VCaP (cell line): Measurements from ENCODE around the gene HACE1.
"Not testable (repeated sequence)": the region's sequence is repeated elsewhere in the genome, so short reads cannot be mapped to it uniquely, and the experiment has no call there.

Source experiments
- H3K27ac ChIP-seq: fragments of 450-650 bp; 2 replicates; pipeline ENCODE4 v1.5.1; 2017
- CTCF ChIP-seq: fragments of 450-650 bp; conservative IDR thresholded peaks from 2 replicates; pipeline ENCODE4 v1.5.1; 2017; ENCODE audit warnings: mild to moderate bottlenecking, moderate library complexity

Gene HACE1

DNA sequence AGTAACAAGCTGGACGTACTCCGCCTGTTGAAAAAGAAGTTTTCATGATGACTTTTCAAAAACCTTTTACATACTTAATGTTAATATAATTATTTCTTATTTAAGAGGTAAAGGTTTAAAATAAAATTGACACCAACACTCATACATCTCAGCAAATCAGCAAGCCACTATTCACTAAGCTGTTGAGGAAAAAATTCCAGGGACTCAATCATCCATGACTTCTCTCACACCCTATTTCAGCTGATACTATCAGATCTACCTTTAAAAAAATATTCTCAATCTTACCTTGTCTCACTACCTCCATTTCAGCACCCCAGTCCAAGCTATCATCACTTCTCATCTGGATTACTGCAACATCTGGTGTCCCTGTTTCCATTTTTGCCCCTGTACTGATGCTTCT lies 109.3 kb downstream of the HACE1 start:
- TF ChIP-seq CTCF, result no peak
- H3K27ac ChIP-seq, result no peak overlapping the region

- H3K27ac ChIP-seq, result not testable (repeated sequence)
Observed at GRCh38 chr6:104739124-104739523, 120.6 kb downstream of the HACE1 start.

DNA sequence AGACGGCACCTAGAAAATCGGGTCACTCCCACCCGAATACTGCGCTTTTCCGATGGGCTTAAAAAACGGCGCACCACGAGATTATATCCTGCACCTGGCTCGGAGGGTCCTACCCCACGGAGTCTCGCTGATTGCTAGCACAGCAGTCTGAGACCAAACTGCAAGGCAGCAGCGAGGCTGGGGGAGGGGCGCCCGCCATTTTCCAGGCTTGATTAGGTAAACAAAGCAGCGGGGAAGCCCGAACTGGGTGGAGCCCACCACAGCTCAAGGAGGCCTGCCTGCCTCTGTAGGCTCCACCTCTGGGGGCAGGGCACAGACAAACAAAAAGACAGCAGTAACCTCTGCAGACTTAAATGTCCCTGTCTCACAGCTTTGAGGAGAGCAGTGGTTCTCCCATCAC lies 122.2 kb downstream of the HACE1 start:
- not testable (repeated sequence) for H3K27ac ChIP-seq

DNA sequence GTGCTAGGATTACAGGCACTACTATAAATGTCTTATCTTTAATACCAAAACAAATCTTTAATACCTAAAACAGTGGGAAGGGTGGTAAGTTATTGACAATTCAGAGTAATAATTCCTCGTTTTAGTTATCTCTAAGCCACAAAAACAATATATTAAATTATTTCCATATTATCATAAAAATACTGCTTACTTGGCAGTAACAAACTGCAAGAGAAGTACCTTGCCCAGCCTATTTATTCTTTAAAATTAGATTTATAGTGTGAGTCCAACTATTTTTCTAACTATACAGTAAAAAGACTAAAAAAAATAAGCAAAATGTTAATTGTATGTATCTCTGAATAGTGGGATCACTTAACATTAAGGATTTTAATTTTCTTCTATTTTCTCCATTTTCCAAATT lies 123.2 kb downstream of the HACE1 start:
- no peak overlapping the region for H3K27ac ChIP-seq
- no peak for TF ChIP-seq CTCF

GRCh38 chr6:104730450-104730849 lies 129.3 kb downstream of the HACE1 start:
- TF ChIP-seq CTCF, result no peak
- no peak overlapping the region for H3K27ac ChIP-seq

- no peak for TF ChIP-seq CTCF
- H3K27ac ChIP-seq, result no peak overlapping the region
Observed at GRCh38 chr6:104729433-104729832, 130.3 kb downstream of the HACE1 start.

DNA sequence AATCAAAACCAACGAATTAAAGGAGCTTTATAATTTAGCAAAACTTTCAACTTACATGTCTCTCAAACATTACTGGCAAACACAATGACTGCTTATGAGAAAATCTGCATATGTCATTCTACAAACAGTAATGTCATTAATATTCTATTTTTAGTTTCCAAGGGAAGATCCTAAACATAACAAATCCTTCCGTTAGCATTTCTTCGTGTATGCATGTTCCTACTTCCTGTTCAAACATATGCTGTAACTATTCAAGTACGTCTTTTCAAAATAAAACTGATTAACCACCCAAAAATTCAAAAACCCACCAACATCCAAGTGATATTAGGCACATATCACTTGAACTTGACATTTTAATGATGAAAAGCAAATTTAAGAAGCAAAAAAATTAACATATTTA lies 131.3 kb downstream of the HACE1 start:
- H3K27ac ChIP-seq, result no peak overlapping the region
- no peak for TF ChIP-seq CTCF

GRCh38 chr6:104718672-104719071 lies 141.0 kb downstream of the HACE1 start:
- no peak for TF ChIP-seq CTCF
- no peak overlapping the region for H3K27ac ChIP-seq

DNA sequence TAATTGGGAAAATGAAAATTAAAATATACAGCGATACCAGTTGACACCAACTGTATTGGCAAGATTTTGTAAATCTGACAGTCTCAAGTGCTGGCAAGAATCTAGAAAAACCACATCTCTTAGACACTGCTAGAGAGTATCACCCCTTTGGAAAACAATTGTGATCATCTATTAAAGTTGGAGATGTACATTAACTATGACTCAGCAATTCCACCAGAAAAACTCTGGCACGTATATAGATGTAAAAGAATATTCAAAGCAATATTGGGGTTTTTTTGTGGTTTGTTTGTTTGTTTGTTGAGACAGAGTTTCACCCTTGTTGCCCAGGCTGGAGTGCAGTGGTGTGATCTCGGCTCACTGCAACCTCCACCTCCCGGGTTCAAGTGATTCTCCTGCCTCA lies 142.9 kb downstream of the HACE1 start:
- no peak for TF ChIP-seq CTCF
- no peak overlapping the region for H3K27ac ChIP-seq
